ENCODE measurements around the gene CEP20.

DNA sequence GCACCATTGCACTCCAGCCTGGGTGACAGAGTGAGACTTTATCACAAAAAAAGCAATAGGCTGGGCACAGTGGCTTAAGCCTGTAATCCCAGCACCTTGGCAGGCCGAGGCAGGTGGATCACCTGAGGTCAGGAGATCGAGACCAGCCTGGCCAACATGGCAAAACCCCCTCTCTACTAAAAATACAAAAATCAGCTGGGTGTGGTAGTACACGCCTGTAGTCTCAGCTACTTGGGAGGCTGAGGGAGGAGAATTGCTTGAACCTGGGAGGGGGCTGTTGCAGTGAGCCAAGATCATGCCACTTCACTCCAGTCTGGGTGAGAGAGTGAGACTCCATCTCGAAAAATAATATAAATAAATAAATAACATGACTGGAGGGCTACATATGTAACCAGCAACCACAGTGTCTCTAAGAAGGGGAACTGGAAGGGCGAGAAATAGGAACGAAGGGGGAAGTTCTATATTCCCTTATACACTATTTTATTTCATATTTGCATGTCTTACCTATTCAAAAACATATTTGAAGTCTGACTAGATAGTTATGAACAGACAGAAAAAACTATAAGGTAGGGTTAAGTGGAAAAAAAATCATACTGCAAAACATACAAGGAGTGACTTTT is 57.5 kb downstream of the CEP20 start:
- TF ChIP-seq EZH2 (IDR thresholded peaks at IDR 0.05; ENCODE audit: borderline replicate concordance, insufficient read depth, low read depth, low read length, poor library complexity, severe bottlenecking) (no peak), CTCF (IDR thresholded peaks at IDR 0.05) (no peak)

Measured in B cell (primary cell).